GM19023 (cell line): ENCODE data around the gene SBF2.
"Not testable (repeated sequence)": the region's sequence is repeated elsewhere in the genome, so short reads cannot be mapped to it uniquely, and the experiment has no call there.

Source experiments
- ATAC-seq: cut with Tn5 transposase; IDR thresholded peaks from one replicate; pipeline ENCODE4 v1.9.1; 2021; ENCODE audit warnings: mild to moderate bottlenecking, moderate library complexity; ENCODE audit not compliant: unreplicated experiment

SBF2 gene

GRCh38 chr11:9973921-9974320, 320.1 kb downstream of the SBF2 start:
- no peak for ATAC-seq

- no peak for ATAC-seq
Measured at GRCh38 chr11:9972989-9973388, 321.0 kb downstream of the SBF2 start.

- ATAC-seq = no peak
Measured at GRCh38 chr11:9971894-9972293, 322.1 kb downstream of the SBF2 start.

GRCh38 chr11:9969068-9969467, 325.0 kb downstream of the SBF2 start:
- no peak for ATAC-seq

- ATAC-seq = peak; percentile 87
Measured at GRCh38 chr11:9962722-9963121, 331.3 kb downstream of the SBF2 start.

GRCh38 chr11:9957072-9957471, 336.9 kb downstream of the SBF2 start:
- no peak for ATAC-seq

- ATAC-seq = no peak
Measured at GRCh38 chr11:9956483-9956882, 337.5 kb downstream of the SBF2 start.

- ATAC-seq = no peak
Measured at GRCh38 chr11:9955391-9955790, 338.6 kb downstream of the SBF2 start.

GRCh38 chr11:9953994-9954626, 339.9 kb downstream of the SBF2 start:
- ATAC-seq = no peak

- no peak for ATAC-seq
Measured at GRCh38 chr11:9952511-9953196, 341.4 kb downstream of the SBF2 start.

- no peak for ATAC-seq
Measured at GRCh38 chr11:9951807-9952206, 342.2 kb downstream of the SBF2 start.

GRCh38 chr11:9950462-9950861, 343.6 kb downstream of the SBF2 start:
- no peak for ATAC-seq

- no peak for ATAC-seq
Measured at GRCh38 chr11:9947231-9947864, 346.7 kb downstream of the SBF2 start.

GRCh38 chr11:9945680-9946079, 348.3 kb downstream of the SBF2 start:
- not testable (repeated sequence) for ATAC-seq

GRCh38 chr11:9943386-9944110, 350.5 kb downstream of the SBF2 start:
- ATAC-seq = no peak

GRCh38 chr11:9941991-9942390, 352.0 kb downstream of the SBF2 start:
- ATAC-seq = no peak

- not testable (repeated sequence) for ATAC-seq
Measured at GRCh38 chr11:9939150-9939549, 354.9 kb downstream of the SBF2 start.

GRCh38 chr11:9936754-9937153, 357.3 kb downstream of the SBF2 start:
- ATAC-seq = no peak

GRCh38 chr11:9932843-9933242, 361.2 kb downstream of the SBF2 start:
- ATAC-seq = not testable (repeated sequence)

- not testable (repeated sequence) for ATAC-seq
Measured at GRCh38 chr11:9930562-9931331, 363.3 kb downstream of the SBF2 start.

- no peak for ATAC-seq
Measured at GRCh38 chr11:9927670-9928069, 366.3 kb downstream of the SBF2 start.
